Sigmoid colon (tissue), 3 donors: ENCODE measurements around the gene SPEM3.
A peak's percentile ranks its signal among the peaks of the same experiment; 100 is the strongest.

Experiments used
- POLR2A ChIP-seq, 2 donors: fragments of 450-650 bp; IDR thresholded peaks; one replicate each; pipeline ENCODE4 v1.6.1; 2016; ENCODE audit warnings: antibody characterized with exemption in 2 of 2, mild to moderate bottlenecking in 2 of 2, moderate library complexity in 2 of 2
- TF ChIP-seq, protein P1 (sequence below), 4 experiments: fragments of 450-650 bp in 3 of 4; fragments of 200-600 bp in 1 of 4; IDR thresholded peaks; one replicate each; pipeline ENCODE4 v1.5.1; 2016 to 2019; ENCODE audit warnings: antibody characterized with exemption in 4 of 4, mild to moderate bottlenecking in 3 of 4, moderate library complexity in 2 of 4

DNA sequence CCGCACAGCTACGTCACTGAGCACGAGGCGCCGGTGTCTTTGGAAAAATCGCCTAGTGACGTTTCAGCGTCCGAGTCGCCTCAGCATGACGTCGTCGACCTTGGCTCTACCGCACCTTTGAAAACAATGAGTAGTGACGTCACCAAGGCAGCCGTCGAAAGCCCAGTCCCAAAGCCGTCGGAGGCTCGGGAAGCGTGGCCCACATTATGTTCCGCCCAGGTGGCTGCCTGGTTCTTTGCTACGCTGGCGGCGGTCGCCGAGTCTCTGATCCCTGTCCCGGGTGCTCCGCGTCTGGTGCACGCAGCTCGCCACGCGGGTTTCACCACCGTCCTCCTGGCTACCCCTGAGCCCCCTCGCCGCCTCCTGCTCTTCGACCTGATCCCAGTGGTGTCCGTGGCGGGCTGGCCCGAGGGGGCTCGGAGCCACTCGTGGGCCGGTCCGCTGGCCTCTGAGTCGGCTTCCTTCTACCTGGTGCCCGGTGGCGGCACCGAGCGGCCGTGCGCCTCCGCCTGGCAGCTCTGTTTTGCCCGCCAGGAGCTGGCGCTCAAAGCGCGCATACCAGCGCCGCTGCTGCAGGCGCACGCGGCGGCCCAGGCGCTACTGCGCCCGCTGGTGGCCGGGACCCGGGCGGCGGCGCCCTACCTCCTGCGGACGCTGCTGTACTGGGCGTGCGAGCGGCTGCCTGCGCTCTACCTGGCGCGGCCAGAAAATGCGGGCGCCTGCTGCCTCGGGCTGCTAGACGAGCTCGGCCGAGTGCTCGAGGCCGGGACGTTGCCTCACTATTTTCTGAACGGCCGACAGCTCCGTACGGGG, 8.1 kb downstream of the SPEM3 start:
- TF ChIP-seq, protein P1, sequence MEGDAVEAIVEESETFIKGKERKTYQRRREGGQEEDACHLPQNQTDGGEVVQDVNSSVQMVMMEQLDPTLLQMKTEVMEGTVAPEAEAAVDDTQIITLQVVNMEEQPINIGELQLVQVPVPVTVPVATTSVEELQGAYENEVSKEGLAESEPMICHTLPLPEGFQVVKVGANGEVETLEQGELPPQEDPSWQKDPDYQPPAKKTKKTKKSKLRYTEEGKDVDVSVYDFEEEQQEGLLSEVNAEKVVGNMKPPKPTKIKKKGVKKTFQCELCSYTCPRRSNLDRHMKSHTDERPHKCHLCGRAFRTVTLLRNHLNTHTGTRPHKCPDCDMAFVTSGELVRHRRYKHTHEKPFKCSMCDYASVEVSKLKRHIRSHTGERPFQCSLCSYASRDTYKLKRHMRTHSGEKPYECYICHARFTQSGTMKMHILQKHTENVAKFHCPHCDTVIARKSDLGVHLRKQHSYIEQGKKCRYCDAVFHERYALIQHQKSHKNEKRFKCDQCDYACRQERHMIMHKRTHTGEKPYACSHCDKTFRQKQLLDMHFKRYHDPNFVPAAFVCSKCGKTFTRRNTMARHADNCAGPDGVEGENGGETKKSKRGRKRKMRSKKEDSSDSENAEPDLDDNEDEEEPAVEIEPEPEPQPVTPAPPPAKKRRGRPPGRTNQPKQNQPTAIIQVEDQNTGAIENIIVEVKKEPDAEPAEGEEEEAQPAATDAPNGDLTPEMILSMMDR (IDR thresholded peaks at IDR 0.05): peak; percentile 23 to 86 (median 68)
- no peak for TF ChIP-seq POLR2A (IDR thresholded peaks at IDR 0.05)
